Measurements from ENCODE around the gene THOC7. TPM values are rescaled to one million over a fixed set of nuclear protein-coding genes. Genes with fewer than 3 reads are reported as not detected.

The THOC7 gene
- total RNA-seq (10 to 100 TPM; 71.3 to 97.8 (median 79.4) TPM), polyA plus RNA-seq (100 to 1,000 TPM in 1 of 2 donors, 10 to 100 TPM in 1; 75.2 to 204 TPM)
- long read RNA-seq, donor 1, transcript THOC7-201 (8 exons, 990 nt), result major isoform, 28 of 41 reads
- long read RNA-seq, donor 1, partial matches to known transcripts, result 4 of 41 reads
- long read RNA-seq, donor 1, other reads (novel, unspliced or antisense), result 5 of 41 reads
- long read RNA-seq, donor 2, transcript THOC7-201 (8 exons, 990 nt), result major isoform, 43 of 56 reads
- long read RNA-seq, donor 2, partial matches to known transcripts, result 7 of 56 reads
- long read RNA-seq, donor 2, other reads (novel, unspliced or antisense), result 3 of 56 reads
- long read RNA-seq, donor 3, transcript THOC7-201 (8 exons, 990 nt), result major isoform, 16 of 20 reads
- long read RNA-seq, donor 3, partial matches to known transcripts, result 0 of 20 reads
- long read RNA-seq, donor 3, other reads (novel, unspliced or antisense), result 2 of 20 reads

DNA sequence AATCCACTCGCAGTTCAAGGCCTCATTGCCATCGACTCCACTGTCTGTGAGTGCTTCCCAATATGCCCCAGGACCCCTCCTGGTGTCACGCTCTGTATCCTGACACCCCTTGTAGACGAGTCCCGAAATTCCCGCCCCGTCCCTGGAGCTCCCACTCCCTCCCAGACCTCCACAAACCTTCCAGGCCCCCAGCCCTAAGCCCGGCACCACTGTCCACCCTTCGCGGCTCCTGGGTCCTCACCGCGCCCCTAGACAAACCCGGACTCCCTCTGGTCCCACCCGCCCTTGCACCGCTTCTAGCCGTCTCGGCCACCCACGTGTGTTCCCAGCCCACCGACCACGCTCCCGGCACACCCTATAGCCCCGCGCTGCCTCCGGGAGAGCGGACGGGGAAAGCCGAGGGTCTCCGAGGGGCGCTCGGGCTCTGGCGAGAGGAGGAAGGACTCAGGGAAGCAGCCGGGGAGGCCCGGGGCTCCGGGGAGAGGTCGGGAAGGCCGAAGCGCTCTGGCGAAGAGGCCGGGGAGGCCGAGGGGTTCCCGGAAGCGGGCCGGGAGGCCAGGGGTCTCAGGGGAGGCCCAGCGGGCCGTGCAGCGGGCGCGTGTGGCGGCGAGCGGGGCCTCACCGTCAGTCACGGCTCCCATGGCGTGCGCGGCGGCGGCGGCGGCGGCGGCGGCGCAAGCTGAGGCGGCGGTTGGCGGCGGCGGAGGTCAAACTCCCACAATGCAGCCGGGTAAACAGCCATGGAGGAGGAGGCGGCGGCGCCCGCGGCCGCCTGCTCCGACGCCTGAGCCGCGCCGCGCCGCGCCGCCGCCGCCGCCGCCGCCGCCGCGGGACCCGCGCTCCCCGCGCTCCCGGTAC lies at the start of gene THOC7, which contains the start of gene ATXN7:
Gene THOC7 (minus strand): TSS at position 656 of the 858 bp plus-strand sequence. CDS start 15 bp downstream, at position 641.
Gene ATXN7 (plus strand): TSS at position 718 of the 858 bp plus-strand sequence. CDS start 48,732 bp downstream, outside the sequence.
- WGBS, 2 donors, result 0 to 1% methylated on average over 58 to 87 of the region's 98 CpGs
- intact Hi-C loops (cut with DNase I), result loop anchor here in 6 of 10 donors (5.0 to 10.0 kb wide), 4 partner anchors 44 to 131 kb away; partner anchors contain the start of gene SCAANT1 (in 2 of the 6)
- peak; percentile 74 to 78 for DNase-seq
- TF ChIP-seq CTCF (IDR thresholded peaks at IDR 0.05), result no peak
- Histone ChIP-seq H3K9me3 (no peaks in the 10 kb centered on the region), H3K4me1 (peaks cover 0 to 25% (median 19%) of the 10 kb centered on the region in 9 donors), H3K4me3 (peak within 1 kb of the TSS; percentile 74 to 100 (median 96)), H3K27me3 (no peaks in the 10 kb centered on the region), H3K27ac (peak within 1 kb of the TSS; percentile 80 to 98 (median 92)), H3K36me3 (peaks cover 0 to 16% (median 0%) of the 10 kb centered on the region in 9 donors)
- ATAC-seq, result peak; percentile 68 to 90 (median 84)

DNA sequence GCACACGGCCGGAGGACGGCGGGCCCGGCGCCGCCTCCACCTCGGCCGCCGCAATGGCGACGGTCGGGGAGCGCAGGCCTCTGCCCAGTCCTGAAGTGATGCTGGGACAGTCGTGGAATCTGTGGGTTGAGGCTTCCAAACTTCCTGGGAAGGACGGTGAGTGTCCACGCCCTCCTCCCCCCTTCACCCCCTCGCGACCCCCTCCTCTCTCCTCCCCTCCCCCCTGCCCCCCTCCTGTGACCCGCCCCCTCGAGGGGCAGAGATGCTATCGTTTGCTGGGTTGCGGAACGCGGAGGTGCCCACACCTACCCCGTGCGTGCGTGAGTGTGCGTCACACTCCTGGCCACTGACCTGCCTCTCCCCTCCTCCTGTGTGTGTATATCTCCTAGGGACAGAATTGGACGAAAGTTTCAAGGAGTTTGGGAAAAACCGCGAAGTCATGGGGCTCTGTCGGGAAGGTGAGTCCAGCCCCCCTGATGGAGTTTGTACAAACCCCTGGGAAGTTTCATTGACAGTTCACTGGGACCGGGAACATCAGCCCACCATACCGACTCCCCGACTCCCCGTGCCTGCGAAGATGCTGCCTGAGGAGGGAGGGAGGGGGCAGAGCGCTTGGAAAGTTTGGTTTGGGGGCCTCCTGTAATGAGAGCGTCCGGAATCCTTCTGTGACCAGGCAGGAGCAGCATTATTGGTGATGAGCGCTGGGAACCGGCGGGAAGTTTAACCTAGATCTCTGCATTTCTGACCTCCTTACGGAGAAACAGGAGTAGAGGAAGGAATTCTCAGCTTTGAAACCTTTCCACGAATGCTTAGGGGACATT lies 49.4 kb upstream of the THOC7 start:
- Histone ChIP-seq H3K27ac (peak overlapping the region; percentile 90 to 100 (median 98)), H3K4me1 (peaks cover 4 to 46% (median 34%) of the 10 kb centered on the region in 9 donors), H3K27me3 (no peaks in the 10 kb centered on the region), H3K36me3 (peaks cover 0 to 34% (median 5%) of the 10 kb centered on the region in 9 donors), H3K4me3 (peak overlapping the region; percentile 58 to 97 (median 73)), H3K9me3 (no peaks in the 10 kb centered on the region)
- WGBS, 2 donors, result 7 to 13% methylated on average over 42 to 46 of the region's 46 CpGs
- peak; percentile 42 to 49 for DNase-seq
- TF ChIP-seq CTCF (IDR thresholded peaks at IDR 0.05), result no peak
- peak in 7 of 8 donors; percentile 6 to 45 (median 30) for ATAC-seq
- intact Hi-C loops (cut with DNase I), result loop anchor here in 8 of 10 donors (5.0 to 10.0 kb wide), 7 partner anchors 46 to 84 kb away; partner anchors contain the start of genes ATXN7 (in 2 of the 8) and THOC7 (in 2 of the 8)

GRCh38 chr3:63911873-63912767 lies 48.5 kb upstream of the THOC7 start, which contains the start of gene SCAANT1:
SCAANT1 (minus strand) TSS chr3:63912383.
- TF ChIP-seq CTCF (IDR thresholded peaks at IDR 0.05), result peak in 3 of 9 donors; percentile 10 to 45 (median 22)
- ATAC-seq, result peak; percentile 92 to 95 (median 94)
- Histone ChIP-seq H3K27me3 (no peaks in the 10 kb centered on the region), H3K36me3 (peaks cover 0 to 25% (median 5%) of the 10 kb centered on the region in 9 donors), H3K4me1 (peaks cover 4 to 49% (median 38%) of the 10 kb centered on the region in 9 donors), H3K9me3 (no peaks in the 10 kb centered on the region), H3K27ac (peak within 1 kb of the TSS; percentile 90 to 100 (median 98)), H3K4me3 (peak within 1 kb of the TSS; percentile 66 to 97 (median 73))
- intact Hi-C loops (cut with DNase I), result loop anchor here in 8 of 10 donors (5.0 to 10.0 kb wide), 7 partner anchors 45 to 85 kb away; partner anchors contain the start of genes ATXN7 (in 2 of the 8) and THOC7 (in 2 of the 8)
- DNase-seq, result peak; percentile 92 to 93
- WGBS, 2 donors, result 0% methylated on average over 100 to 114 of the region's 115 CpGs
